ENCODE data around the gene LY6G6C. TPM values are rescaled to one million over a fixed set of nuclear protein-coding genes. Genes with fewer than 3 reads are reported as not detected.
A peak's percentile ranks its signal among the peaks of the same experiment; 100 is the strongest.

LY6G6C gene
- total RNA-seq, 6 donors from 2014 or later: 0.23 TPM; not detected in 5

DNA sequence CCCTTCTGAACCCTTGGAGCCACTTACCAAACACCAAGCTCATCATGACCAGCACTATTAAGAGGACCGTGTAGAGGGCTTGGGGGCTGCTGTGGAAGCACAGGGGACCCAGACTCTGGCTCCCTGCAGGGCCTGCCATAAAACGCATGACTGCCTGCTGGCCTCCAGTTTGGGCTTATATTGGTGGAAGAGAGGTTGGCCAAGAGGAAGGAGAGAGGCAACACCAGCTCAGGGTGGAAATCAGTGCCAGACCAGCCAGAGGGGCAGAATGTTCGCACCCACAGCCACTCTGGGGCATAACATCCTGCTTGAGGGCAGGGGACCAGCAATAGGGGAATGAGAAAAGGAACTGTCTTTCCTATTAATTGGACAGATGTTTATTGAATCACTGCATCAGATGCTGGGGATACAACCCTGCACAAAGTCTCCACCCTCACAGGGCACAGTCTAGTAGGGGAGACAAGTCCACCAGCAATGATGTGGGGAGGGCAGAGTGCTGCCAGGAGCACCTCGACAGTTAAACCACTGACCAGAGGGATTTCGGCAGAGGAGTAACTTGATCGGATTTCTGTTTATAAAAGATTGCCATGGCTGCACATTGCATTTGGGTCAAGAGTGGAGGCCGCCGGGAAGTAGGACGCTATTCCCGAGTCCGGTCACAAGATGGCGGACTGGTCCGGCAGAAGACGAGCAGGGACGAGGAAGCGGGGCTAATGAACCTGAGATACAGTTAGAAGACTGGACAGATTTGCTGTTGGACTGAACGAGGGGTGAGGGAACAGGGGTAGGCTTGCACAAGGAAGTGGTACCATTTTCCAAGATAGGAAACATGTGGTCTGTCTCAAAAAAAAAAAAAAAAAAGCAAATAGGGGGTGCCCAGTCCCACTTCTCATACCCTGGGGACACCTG is 41.1 kb downstream of the LY6G6C start, which contains the start of gene LY6G5C:
TSS of gene LY6G5C (minus strand) at position 842 of the 909 bp plus-strand sequence. CDS start at position 148, 694 bp downstream.
- peaks cover 0 to 11% (median 0%) of the 10 kb centered on the region in 4 donors for H3K36me3 ChIP-seq
- WGBS, 2 donors: 12 to 13% methylated on average over 17 of the region's 17 CpGs
- TF ChIP-seq, protein P1, sequence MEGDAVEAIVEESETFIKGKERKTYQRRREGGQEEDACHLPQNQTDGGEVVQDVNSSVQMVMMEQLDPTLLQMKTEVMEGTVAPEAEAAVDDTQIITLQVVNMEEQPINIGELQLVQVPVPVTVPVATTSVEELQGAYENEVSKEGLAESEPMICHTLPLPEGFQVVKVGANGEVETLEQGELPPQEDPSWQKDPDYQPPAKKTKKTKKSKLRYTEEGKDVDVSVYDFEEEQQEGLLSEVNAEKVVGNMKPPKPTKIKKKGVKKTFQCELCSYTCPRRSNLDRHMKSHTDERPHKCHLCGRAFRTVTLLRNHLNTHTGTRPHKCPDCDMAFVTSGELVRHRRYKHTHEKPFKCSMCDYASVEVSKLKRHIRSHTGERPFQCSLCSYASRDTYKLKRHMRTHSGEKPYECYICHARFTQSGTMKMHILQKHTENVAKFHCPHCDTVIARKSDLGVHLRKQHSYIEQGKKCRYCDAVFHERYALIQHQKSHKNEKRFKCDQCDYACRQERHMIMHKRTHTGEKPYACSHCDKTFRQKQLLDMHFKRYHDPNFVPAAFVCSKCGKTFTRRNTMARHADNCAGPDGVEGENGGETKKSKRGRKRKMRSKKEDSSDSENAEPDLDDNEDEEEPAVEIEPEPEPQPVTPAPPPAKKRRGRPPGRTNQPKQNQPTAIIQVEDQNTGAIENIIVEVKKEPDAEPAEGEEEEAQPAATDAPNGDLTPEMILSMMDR (IDR thresholded peaks at IDR 0.05): peak; percentile 58 to 88 (median 70)
- TF ChIP-seq POLR2A (IDR thresholded peaks at IDR 0.05): no peak
- peak; percentile 34 to 50 for TF ChIP-seq POLR2AphosphoS5 (IDR thresholded peaks at IDR 0.05)
- TF ChIP-seq EP300 (IDR thresholded peaks at IDR 0.05): no peak
- peak in 1 of 2 donors; percentile 93 for DNase-seq
- H3K27me3 ChIP-seq: no peaks in the 10 kb centered on the region
- H3K4me3 ChIP-seq: peak within 1 kb of the TSS; percentile 41 to 60 (median 54)
- H3K9me3 ChIP-seq: no peaks in the 10 kb centered on the region
- ATAC-seq (ENCODE audit: low FRiP score in 2 of 2): peak; percentile 88 to 94
- H3K27ac ChIP-seq: peak within 1 kb of the TSS; percentile 50 to 88 (median 68)
- peaks cover 12 to 17% (median 14%) of the 10 kb centered on the region in 4 donors for H3K4me1 ChIP-seq

GRCh38 chr6:31677955-31678354 is 43.6 kb downstream of the LY6G6C start:
- Histone ChIP-seq H3K27ac (no peak overlapping the region), H3K4me3 (no peak overlapping the region), H3K9me3 (no peaks in the 10 kb centered on the region), H3K27me3 (no peaks in the 10 kb centered on the region), H3K36me3 (peaks cover 0 to 15% (median 7%) of the 10 kb centered on the region in 4 donors), H3K4me1 (peaks cover 12 to 17% (median 14%) of the 10 kb centered on the region in 4 donors)
- no peak for ATAC-seq (ENCODE audit: low FRiP score in 2 of 2)
- no peak for TF ChIP-seq POLR2A (IDR thresholded peaks at IDR 0.05)
- 70 to 73% methylated on average over 8 of the region's 8 CpGs for WGBS, 2 donors
- no peak for DNase-seq

DNA sequence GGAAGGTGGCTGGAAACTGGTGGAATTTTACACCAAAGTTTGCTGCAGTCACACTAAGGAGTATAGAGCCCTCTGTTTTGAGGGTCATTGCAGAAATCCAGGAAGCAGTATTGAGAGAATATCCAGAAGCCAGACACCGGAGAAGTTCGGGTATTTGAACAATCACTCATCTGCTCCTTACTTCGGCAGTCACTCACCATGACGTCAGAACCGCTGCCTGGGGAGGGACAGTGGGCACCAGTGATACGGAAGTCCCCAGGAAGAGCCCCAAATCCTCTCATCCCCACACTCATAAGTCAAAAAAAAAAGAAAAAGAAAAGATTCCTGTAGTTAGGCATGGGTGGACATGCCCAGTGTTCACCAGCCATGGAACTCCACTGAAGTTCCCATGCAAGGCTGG is 44.6 kb downstream of the LY6G6C start:
- WGBS, 2 donors: 75 to 80% methylated on average over 6 of the region's 6 CpGs
- H3K4me3 ChIP-seq: no peak overlapping the region
- ATAC-seq (ENCODE audit: low FRiP score in 2 of 2): no peak

GRCh38 chr6:31676322-31676903 is 45.1 kb downstream of the LY6G6C start:
- H3K9me3 ChIP-seq: no peaks in the 10 kb centered on the region
- DNase-seq (no peak), ATAC-seq (ENCODE audit: low FRiP score in 2 of 2) (no peak)
- peaks cover 7 to 12% (median 11%) of the 10 kb centered on the region in 4 donors for H3K4me1 ChIP-seq
- no peak overlapping the region for H3K27ac ChIP-seq
- H3K27me3 ChIP-seq: no peaks in the 10 kb centered on the region
- H3K36me3 ChIP-seq: peaks cover 5 to 31% (median 22%) of the 10 kb centered on the region in 4 donors
- TF ChIP-seq EP300 (IDR thresholded peaks at IDR 0.05) (no peak), POLR2A (IDR thresholded peaks at IDR 0.05) (no peak), POLR2AphosphoS5 (IDR thresholded peaks at IDR 0.05) (no peak)
- TF ChIP-seq, protein P1 (IDR thresholded peaks at IDR 0.05): no peak
- 73 to 84% methylated on average over 4 of the region's 4 CpGs for WGBS, 2 donors
- no peak overlapping the region for H3K4me3 ChIP-seq

More for the DNA sequence above, 44.6 kb downstream of the LY6G6C start:
- Histone ChIP-seq H3K4me1 (peaks cover 12 to 17% (median 14%) of the 10 kb centered on the region in 4 donors), H3K27me3 (no peaks in the 10 kb centered on the region), H3K9me3 (no peaks in the 10 kb centered on the region), H3K36me3 (peaks cover 2 to 26% (median 17%) of the 10 kb centered on the region in 4 donors), H3K27ac (no peak overlapping the region)
- no peak for DNase-seq
- TF ChIP-seq, protein P1 (IDR thresholded peaks at IDR 0.05): no peak
- TF ChIP-seq EP300 (IDR thresholded peaks at IDR 0.05) (no peak), POLR2A (IDR thresholded peaks at IDR 0.05) (no peak), POLR2AphosphoS5 (IDR thresholded peaks at IDR 0.05) (no peak)

DNA sequence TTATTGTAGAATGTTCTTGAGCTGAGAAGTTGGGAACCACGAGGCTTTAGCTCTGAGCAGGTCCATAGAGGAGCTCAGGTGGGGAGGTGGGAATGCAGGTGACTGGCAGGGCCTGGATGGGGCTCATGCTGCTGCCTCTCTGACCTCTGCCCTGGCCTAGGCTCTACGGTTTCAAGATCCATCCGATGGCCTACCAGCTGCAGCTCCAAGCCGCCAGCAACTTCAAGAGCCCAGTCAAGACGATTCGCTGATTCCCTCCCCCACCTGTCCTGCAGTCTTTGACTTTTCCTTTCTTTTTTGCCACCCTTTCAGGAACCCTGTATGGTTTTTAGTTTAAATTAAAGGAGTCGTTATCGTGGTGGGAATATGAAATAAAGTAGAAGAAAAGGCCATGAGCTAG is 51.9 kb downstream of the LY6G6C start, which contains the start of gene LY6G5B:
TSS of gene LY6G5B (plus strand) at position 301 of the 400 bp plus-strand sequence. CDS start 975 bp downstream, outside the sequence.
- DNase-seq: no peak
- H3K4me3 ChIP-seq: no peak within 1 kb of the TSS
- no peak within 1 kb of the TSS for H3K27ac ChIP-seq
- peaks cover 35 to 74% (median 65%) of the 10 kb centered on the region in 4 donors for H3K36me3 ChIP-seq
- 83 to 88% methylated on average over 8 of the region's 8 CpGs for WGBS, 2 donors
- H3K4me1 ChIP-seq: peaks cover 9 to 31% (median 13%) of the 10 kb centered on the region in 4 donors
- H3K27me3 ChIP-seq: no peaks in the 10 kb centered on the region
- TF ChIP-seq, protein P1 (IDR thresholded peaks at IDR 0.05): no peak
- TF ChIP-seq EP300 (IDR thresholded peaks at IDR 0.05) (no peak), POLR2AphosphoS5 (IDR thresholded peaks at IDR 0.05) (no peak), POLR2A (IDR thresholded peaks at IDR 0.05) (no peak)
- ATAC-seq (ENCODE audit: low FRiP score in 2 of 2): no peak
- no peaks in the 10 kb centered on the region for H3K9me3 ChIP-seq

All from upper lobe of left lung (tissue), 6 donors.